ENCODE data around the gene NEURL3. TPM values are rescaled to one million over a fixed set of nuclear protein-coding genes. Genes with fewer than 3 reads are reported as not detected.

NEURL3 gene
- total and polyA plus RNA-seq, 2 donors from 2014 or later = 3.2 to 11.1 TPM

DNA sequence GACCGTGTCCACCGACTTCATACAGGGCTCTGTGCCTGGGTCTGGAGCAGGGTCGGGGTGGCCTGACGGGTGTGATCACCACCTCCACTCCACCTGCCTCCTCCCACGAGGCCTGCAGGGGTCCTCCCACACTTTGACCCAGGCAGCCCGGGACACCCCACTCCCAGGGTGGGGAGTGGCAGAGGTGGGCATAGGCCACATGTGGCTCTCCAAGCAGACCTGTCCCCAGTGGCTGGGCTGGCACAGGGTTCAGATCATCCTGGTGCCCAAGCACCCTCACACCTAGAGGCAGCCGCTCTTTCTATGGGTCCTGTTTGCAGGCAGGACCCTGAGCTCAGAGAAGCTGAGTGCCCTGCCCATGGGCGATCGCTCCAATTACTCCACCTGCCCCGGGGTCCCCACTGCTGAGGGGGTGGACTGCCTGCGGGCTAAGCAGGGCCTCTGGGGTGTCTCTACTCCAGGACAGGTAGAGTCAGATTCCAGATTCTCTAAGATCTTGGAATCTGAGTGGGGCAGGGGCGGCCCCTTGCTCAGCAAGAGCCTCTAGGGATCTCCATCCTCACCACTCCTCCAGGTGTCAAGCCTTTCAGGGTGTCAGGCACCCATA, 1.4 kb downstream of the NEURL3 start:
- Histone ChIP-seq H3K36me3 (ENCODE audit: control insufficient read depth in 2 of 3, insufficient read depth in 3 of 3, low read length in 3 of 3) (no peaks in the 10 kb centered on the region), H3K9me3 (ENCODE audit: control insufficient read depth in 2 of 3, insufficient read depth in 1 of 3, low read length in 3 of 3) (no peaks in the 10 kb centered on the region), H3K4me3 (ENCODE audit: low read length in 3 of 3) (peak overlapping the region in 1 of 3 donors; percentile 32), H3K9ac (ENCODE audit: low read length in 3 of 3) (peak overlapping the region in 2 of 3 donors; percentile 27 to 40), H3K27me3 (ENCODE audit: control insufficient read depth, insufficient read depth, low read length) (peaks cover 7% of the 10 kb centered on the region), H3K4me1 (ENCODE audit: control insufficient read depth in 2 of 3, insufficient read depth in 2 of 3, low read depth in 1 of 3, low read length in 3 of 3) (peaks cover 2 to 52% (median 29%) of the 10 kb centered on the region in 3 donors), H3K27ac (ENCODE audit: low read depth in 2 of 2, low read length in 2 of 2) (no peak overlapping the region)
- intact Hi-C loops (cut with DNase I) = loop anchor here (10.0 kb wide), 1 partner anchor 99 kb away; no protein-coding TSS in a partner anchor
- TF ChIP-seq CTCF (IDR thresholded peaks at IDR 0.05; ENCODE audit: borderline replicate concordance, extremely low read depth, insufficient read depth) = no peak
- DNase-seq (peak in 1 of 5 donors; percentile 10), FAIRE-seq (no peak)

DNA sequence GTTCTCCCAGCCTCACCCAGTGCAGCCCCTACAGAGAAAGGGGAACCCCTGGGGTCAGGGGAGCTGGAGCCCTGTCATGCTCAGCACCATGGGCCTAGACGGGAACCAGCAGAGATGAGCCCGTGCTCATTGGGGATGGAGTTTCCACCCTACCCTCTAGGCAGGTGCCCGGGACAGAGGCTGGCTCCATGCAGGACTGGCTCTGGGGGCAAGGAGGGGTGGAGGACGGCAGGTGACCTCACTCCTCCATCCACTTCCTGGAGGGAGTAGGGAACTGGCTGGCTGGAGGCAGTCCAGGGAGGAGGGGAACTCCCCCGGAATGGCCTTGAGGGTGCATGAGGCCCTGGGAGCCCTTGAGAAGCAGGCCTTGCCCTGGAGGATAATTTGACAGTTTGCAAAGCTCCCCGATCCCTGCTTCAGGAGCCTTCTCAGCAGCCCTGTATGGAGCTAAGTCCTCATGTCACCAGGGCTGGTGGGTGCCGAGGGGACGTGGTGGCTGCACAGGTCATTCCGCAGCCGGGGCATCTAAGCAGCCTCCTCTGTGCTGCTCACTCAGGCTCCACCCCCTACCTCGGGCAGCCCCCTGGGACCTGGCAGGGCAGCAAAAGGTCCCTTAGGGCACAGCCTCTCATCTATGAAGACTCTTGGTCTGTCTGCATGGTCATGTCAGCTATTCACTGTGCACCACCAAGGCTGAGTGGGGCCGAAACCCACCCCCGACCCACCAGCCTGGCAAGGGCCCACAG, 2.1 kb downstream of the NEURL3 start:
- Histone ChIP-seq H3K9ac (ENCODE audit: low read length in 3 of 3) (peak overlapping the region in 1 of 3 donors; percentile 46), H3K9me3 (ENCODE audit: control insufficient read depth in 2 of 3, insufficient read depth in 1 of 3, low read length in 3 of 3) (no peaks in the 10 kb centered on the region), H3K36me3 (ENCODE audit: control insufficient read depth in 2 of 3, insufficient read depth in 3 of 3, low read length in 3 of 3) (no peaks in the 10 kb centered on the region), H3K4me1 (ENCODE audit: control insufficient read depth in 2 of 3, insufficient read depth in 2 of 3, low read depth in 1 of 3, low read length in 3 of 3) (peaks cover 2 to 47% (median 29%) of the 10 kb centered on the region in 3 donors), H3K27me3 (ENCODE audit: control insufficient read depth, insufficient read depth, low read length) (peaks cover 7% of the 10 kb centered on the region), H3K4me3 (ENCODE audit: low read length in 3 of 3) (peak overlapping the region in 1 of 3 donors; percentile 32), H3K27ac (ENCODE audit: low read depth in 2 of 2, low read length in 2 of 2) (peak overlapping the region; percentile 1 to 63)
- DNase-seq (peak in 3 of 5 donors; percentile 10 to 91 (median 37)), FAIRE-seq (no peak)
- intact Hi-C loops (cut with DNase I) = loop anchor here (10.0 kb wide), 1 partner anchor 98 kb away; no protein-coding TSS in a partner anchor
- TF ChIP-seq CTCF (IDR thresholded peaks at IDR 0.05; ENCODE audit: borderline replicate concordance, extremely low read depth, insufficient read depth) = no peak

DNA sequence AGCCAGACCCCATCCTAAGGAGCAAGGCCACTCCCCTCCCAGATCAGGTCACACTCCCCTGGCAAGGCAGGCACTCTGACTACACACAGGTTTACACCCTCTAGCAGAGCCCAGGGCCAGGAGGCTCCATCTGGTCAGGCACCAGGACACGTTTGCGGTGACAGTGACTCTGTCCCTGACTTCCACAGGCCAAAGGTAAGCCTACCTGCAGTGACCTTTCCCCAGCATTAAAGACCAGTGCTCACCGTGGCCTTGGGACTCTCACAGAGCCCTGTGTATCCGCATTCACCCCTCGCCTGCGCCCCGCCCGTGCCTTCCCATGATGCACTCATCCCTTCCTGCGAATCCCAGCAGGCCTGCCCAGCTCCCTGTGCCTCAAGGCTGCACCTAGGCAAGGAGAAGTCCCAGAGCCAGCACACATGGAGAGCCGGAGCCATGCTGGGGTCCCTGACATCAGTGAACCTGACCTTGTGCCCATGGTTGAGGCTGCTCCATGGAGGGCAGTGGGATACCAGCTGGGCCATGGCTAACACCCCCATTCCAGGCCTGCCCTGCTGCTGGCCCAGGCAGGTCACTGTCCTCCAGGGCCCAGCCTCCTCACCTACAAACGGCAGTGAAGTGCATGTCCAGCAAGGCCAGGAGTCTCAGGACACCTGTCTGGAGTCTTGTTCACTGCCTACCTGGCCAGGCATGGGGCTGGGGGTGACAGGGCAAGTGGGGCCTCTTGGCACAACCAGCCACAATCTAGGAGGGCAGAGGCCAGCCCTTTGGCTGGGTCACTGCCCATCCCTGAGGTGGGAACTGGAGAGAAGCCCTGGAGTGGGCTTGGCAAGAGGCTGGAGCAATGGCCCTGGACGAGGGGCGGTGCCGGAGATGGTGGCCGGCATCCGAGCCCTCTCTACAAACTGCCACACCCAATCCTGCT, 3.0 kb downstream of the NEURL3 start:
- peaks cover 7% of the 10 kb centered on the region for H3K27me3 ChIP-seq (ENCODE audit: control insufficient read depth, insufficient read depth, low read length)
- peaks cover 2 to 43% (median 29%) of the 10 kb centered on the region in 3 donors for H3K4me1 ChIP-seq (ENCODE audit: control insufficient read depth in 2 of 3, insufficient read depth in 2 of 3, low read depth in 1 of 3, low read length in 3 of 3)
- TF ChIP-seq CTCF (IDR thresholded peaks at IDR 0.05; ENCODE audit: borderline replicate concordance, extremely low read depth, insufficient read depth) = no peak
- DNase-seq (peak in 1 of 5 donors; percentile 10), FAIRE-seq (no peak)
- intact Hi-C loops (cut with DNase I) = loop anchor here (10.0 kb wide), 1 partner anchor 97 kb away; no protein-coding TSS in a partner anchor
- peak overlapping the region in 1 of 3 donors; percentile 46 for H3K9ac ChIP-seq (ENCODE audit: low read length in 3 of 3)
- peak overlapping the region in 1 of 3 donors; percentile 32 for H3K4me3 ChIP-seq (ENCODE audit: low read length in 3 of 3)
- peak overlapping the region; percentile 26 to 63 for H3K27ac ChIP-seq (ENCODE audit: low read depth in 2 of 2, low read length in 2 of 2)
- H3K36me3 ChIP-seq (ENCODE audit: control insufficient read depth in 2 of 3, insufficient read depth in 3 of 3, low read length in 3 of 3) = no peaks in the 10 kb centered on the region
- H3K9me3 ChIP-seq (ENCODE audit: control insufficient read depth in 2 of 3, insufficient read depth in 1 of 3, low read length in 3 of 3) = no peaks in the 10 kb centered on the region
